HG03439 (cell line): ENCODE data around the gene GSN.
A peak's percentile ranks its signal among the peaks of the same experiment; 100 is the strongest.

ENCODE experiments used
- ATAC-seq: cut with Tn5 transposase; IDR thresholded peaks from one replicate; pipeline ENCODE4 v1.9.1; 2021; ENCODE audit warnings: mild to moderate bottlenecking, moderate library complexity; ENCODE audit not compliant: unreplicated experiment

GSN gene

GRCh38 chr9:121267689-121268597 lies at the start of gene GSN:
Gene GSN, plus strand, starts transcription at chr9:121268162. Its CDS starts 33,810 bp downstream, at chr9:121301972.
- ATAC-seq = peak; percentile 59

- ATAC-seq = peak; percentile 23
Measured at GRCh38 chr9:121218357-121219027, 49.5 kb upstream of the GSN start.

- no peak for ATAC-seq
Measured at GRCh38 chr9:121219530-121219929, 48.4 kb upstream of the GSN start.

GRCh38 chr9:121220996-121221663 lies 46.8 kb upstream of the GSN start:
- ATAC-seq = no peak

GRCh38 chr9:121221664-121222055 lies 46.3 kb upstream of the GSN start:
- ATAC-seq = no peak

- no peak for ATAC-seq
Measured at GRCh38 chr9:121222524-121223171, 45.3 kb upstream of the GSN start.

GRCh38 chr9:121225240-121225639 lies 42.7 kb upstream of the GSN start:
- ATAC-seq = no peak

GRCh38 chr9:121226175-121226574 lies 41.8 kb upstream of the GSN start:
- no peak for ATAC-seq

- ATAC-seq = no peak
Measured at GRCh38 chr9:121227862-121228261, 40.1 kb upstream of the GSN start.

GRCh38 chr9:121230256-121230655 lies 37.7 kb upstream of the GSN start:
- no peak for ATAC-seq

- no peak for ATAC-seq
Measured at GRCh38 chr9:121232251-121232650, 35.7 kb upstream of the GSN start.

- ATAC-seq = no peak
Measured at GRCh38 chr9:121233906-121234831, 33.8 kb upstream of the GSN start.

GRCh38 chr9:121234832-121235161 lies 33.2 kb upstream of the GSN start:
- no peak for ATAC-seq

- ATAC-seq = no peak
Measured at GRCh38 chr9:121235512-121235911, 32.5 kb upstream of the GSN start.

GRCh38 chr9:121237916-121238315 lies 30.0 kb upstream of the GSN start:
- ATAC-seq = no peak

GRCh38 chr9:121239071-121239470 lies 28.9 kb upstream of the GSN start:
- no peak for ATAC-seq

- ATAC-seq = no peak
Measured at GRCh38 chr9:121239851-121240250, 28.1 kb upstream of the GSN start.

- ATAC-seq = no peak
Measured at GRCh38 chr9:121240472-121241135, 27.4 kb upstream of the GSN start.

- ATAC-seq = no peak
Measured at GRCh38 chr9:121242219-121242958, 25.6 kb upstream of the GSN start.
